Measurements from ENCODE around the gene GPR26.

GPR26 gene

DNA sequence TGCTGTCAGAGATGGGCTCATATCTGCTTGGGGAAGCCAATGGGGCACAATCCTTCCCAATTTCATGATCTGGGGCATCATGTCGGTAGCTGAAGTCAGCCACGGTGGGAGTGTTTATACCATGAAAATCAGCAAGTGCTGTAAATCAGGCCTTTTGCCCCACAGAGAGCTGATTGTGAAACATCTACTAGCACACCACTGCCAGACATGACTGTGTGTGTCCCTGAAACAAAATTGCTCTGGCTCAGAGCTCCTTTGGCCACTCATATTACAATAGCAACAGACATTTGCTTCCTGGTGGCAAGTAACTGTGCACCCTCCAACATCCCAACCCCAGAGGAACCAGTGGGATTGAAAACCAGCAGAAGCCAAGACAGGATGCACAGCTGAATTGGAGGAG is 23.7 kb downstream of the GPR26 start:
- H3K4me3 ChIP-seq (ENCODE audit: low read length) = no peak overlapping the region
- no peak for TF ChIP-seq CTCF (IDR thresholded peaks at IDR 0.05; ENCODE audit: insufficient read depth, low read depth, low read length, missing control alignments)
- no peak for DNase-seq (ENCODE audit: low read depth)

DNA sequence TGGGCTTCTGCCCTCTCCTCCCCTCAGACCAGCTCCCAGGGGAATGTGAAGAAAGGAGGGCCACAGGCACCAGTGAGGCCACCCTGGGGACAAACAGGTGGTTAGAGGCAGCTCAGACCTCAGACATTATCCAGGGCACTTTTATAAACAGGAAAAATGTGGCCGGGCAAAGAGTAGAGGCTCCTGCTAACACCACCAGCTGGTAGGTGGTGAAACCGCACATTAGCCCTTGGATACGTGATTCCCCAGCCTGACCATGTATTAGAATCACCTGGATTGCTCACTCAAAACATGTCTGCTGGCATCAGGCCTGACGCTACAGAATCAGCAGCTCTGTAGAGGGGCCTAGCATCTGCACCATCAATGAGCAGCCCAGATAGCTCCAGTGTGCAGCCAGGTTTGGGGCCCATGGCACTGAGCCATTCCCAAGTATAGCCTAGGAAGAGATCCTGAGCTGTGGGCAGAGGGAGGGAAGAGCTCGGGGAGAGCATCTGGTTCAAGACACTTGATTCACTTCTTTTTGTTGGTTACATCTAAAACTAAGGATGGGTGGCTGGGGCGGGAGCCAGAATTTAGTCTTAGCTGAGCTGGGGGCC is 37.1 kb downstream of the GPR26 start:
- TF ChIP-seq CTCF (IDR thresholded peaks at IDR 0.05; ENCODE audit: insufficient read depth, low read depth, low read length, missing control alignments) = no peak
- no peak for DNase-seq (ENCODE audit: low read depth)
- no peak overlapping the region for H3K4me3 ChIP-seq (ENCODE audit: low read length)

- DNase-seq (ENCODE audit: low read depth) = no peak
- TF ChIP-seq CTCF (IDR thresholded peaks at IDR 0.05; ENCODE audit: insufficient read depth, low read depth, low read length, missing control alignments) = no peak
- H3K4me3 ChIP-seq (ENCODE audit: low read length) = no peak overlapping the region
Observed at GRCh38 chr10:123704076-123704475, 37.9 kb downstream of the GPR26 start.

GRCh38 chr10:123704812-123705211 is 38.7 kb downstream of the GPR26 start:
- no peak overlapping the region for H3K4me3 ChIP-seq (ENCODE audit: low read length)
- DNase-seq (ENCODE audit: low read depth) = no peak
- no peak for TF ChIP-seq CTCF (IDR thresholded peaks at IDR 0.05; ENCODE audit: insufficient read depth, low read depth, low read length, missing control alignments)

DNA sequence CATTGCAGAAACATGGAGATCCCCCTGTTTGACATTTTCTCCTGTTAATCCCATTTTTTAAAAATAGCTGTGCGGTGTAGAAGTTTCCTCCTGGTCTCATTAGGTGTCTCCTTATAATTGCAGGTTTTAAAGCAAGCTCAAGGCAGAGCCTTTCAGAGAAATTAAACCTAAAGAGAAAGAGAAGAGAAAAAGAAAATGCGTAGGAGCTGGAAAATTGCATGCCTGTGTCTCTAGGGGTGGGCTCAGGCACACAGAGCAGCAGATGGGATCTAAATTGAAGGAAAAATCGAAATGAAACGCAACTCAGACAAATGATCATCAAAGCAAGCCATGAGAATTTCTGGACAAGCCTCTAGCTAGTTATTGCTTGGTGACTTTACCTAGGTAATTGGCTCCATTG is 40.1 kb downstream of the GPR26 start:
- H3K4me3 ChIP-seq (ENCODE audit: low read length) = no peak overlapping the region
- DNase-seq (ENCODE audit: low read depth) = no peak
- TF ChIP-seq CTCF (IDR thresholded peaks at IDR 0.05; ENCODE audit: insufficient read depth, low read depth, low read length, missing control alignments) = no peak

GRCh38 chr10:123715546-123715945 is 49.4 kb downstream of the GPR26 start:
- TF ChIP-seq CTCF (IDR thresholded peaks at IDR 0.05; ENCODE audit: insufficient read depth, low read depth, low read length, missing control alignments) = no peak
- H3K4me3 ChIP-seq (ENCODE audit: low read length) = no peak overlapping the region

GRCh38 chr10:123717336-123717735 is 51.2 kb downstream of the GPR26 start:
- DNase-seq (ENCODE audit: low read depth) = no peak
- no peak overlapping the region for H3K4me3 ChIP-seq (ENCODE audit: low read length)
- TF ChIP-seq CTCF (IDR thresholded peaks at IDR 0.05; ENCODE audit: insufficient read depth, low read depth, low read length, missing control alignments) = no peak

More at GRCh38 chr10:123715546-123715945, 49.4 kb downstream of the GPR26 start:
- no peak for DNase-seq (ENCODE audit: low read depth)
